Tracheal epithelial cell (primary cell): Measurements from ENCODE around the gene PTPRA. TPM values are rescaled to one million over a fixed set of nuclear protein-coding genes. Genes with fewer than 3 reads are reported as not detected.

ENCODE experiments used
- total RNA-seq: library from RNA; depleted of rRNA; stranded (reverse); fragments of >200 nt; gene quantifications from 2 replicates; pipeline ENCODE4 v1.2.1, GENCODE V29; 2014

The PTPRA gene
- total RNA-seq = 19.0 and 36.9 TPM in 2 replicates

GRCh38 chr20:2873010-2873746 is at the start of gene PTPRA:
Gene PTPRA (plus strand): TSS chr20:2873481. CDS start chr20:2964278, 90,797 bp downstream.

GRCh38 chr20:2840138-2840966 is 32.9 kb upstream of the PTPRA start, which contains the start of the genes PCED1A and VPS16:
Gene PCED1A (minus strand): TSS chr20:2840655. CDS start chr20:2839912, 743 bp downstream.
Gene VPS16 (plus strand): TSS chr20:2840745. CDS start chr20:2840775, 30 bp downstream.

GRCh38 chr20:3043322-3043721 is 170.0 kb downstream of the PTPRA start, which contains the start of gene GNRH2:
Gene GNRH2 (plus strand): TSS chr20:3043622. CDS start chr20:3044415, 793 bp downstream.

GRCh38 chr20:3045816-3046676 is 172.8 kb downstream of the PTPRA start, which contains the start of gene MRPS26:
Gene MRPS26 (plus strand): TSS chr20:3046052. CDS start chr20:3046069, 17 bp downstream.

GRCh38 chr20:3071610-3072529 is 198.6 kb downstream of the PTPRA start, which contains the start of gene OXT:
Gene OXT (plus strand): TSS chr20:3071620. CDS start chr20:3071656, 36 bp downstream.

GRCh38 chr20:3084283-3084985 is 211.2 kb downstream of the PTPRA start, which contains the start of gene AVP:
Gene AVP (minus strand): TSS chr20:3084724. CDS start chr20:3084674, 50 bp downstream.

Other genes with a start within 250 kb of the PTPRA start
- 147 and 223 TPM in 2 replicates for gene NOP56, start 220.8 kb upstream of the PTPRA start, total RNA-seq
- gene IDH3B, start 209.3 kb upstream of the PTPRA start, total RNA-seq = 72.5 and 84.8 TPM in 2 replicates
- 1.1 and 1.2 TPM in 2 replicates for gene EBF4, start 180.7 kb upstream of the PTPRA start, total RNA-seq
- not detected in 2 replicates for gene CPXM1, start 72.9 kb upstream of the PTPRA start, total RNA-seq
- not detected in 2 replicates for gene C20orf141, start 58.5 kb upstream of the PTPRA start, total RNA-seq
- gene TMEM239, start 57.1 kb upstream of the PTPRA start, total RNA-seq = not detected in 2 replicates
- 21.4 and 35.8 TPM in 2 replicates for gene PCED1A, start 32.8 kb upstream of the PTPRA start, total RNA-seq
- gene VPS16, start 32.7 kb upstream of the PTPRA start, total RNA-seq = 28.1 and 37.1 TPM in 2 replicates
- not detected in 2 replicates for gene GNRH2, start 170.1 kb downstream of the PTPRA start, total RNA-seq
- 69.5 and 77.8 TPM in 2 replicates for gene MRPS26, start 172.6 kb downstream of the PTPRA start, total RNA-seq
- not detected in 2 replicates for gene OXT, start 198.1 kb downstream of the PTPRA start, total RNA-seq
- gene AVP, start 211.2 kb downstream of the PTPRA start, total RNA-seq = not detected in 2 replicates